ENCODE measurements around the gene LILRB4.
"Not testable (repeated sequence)": the region's sequence is repeated elsewhere in the genome, so short reads cannot be mapped to it uniquely, and the experiment has no call there.

LILRB4 gene

DNA sequence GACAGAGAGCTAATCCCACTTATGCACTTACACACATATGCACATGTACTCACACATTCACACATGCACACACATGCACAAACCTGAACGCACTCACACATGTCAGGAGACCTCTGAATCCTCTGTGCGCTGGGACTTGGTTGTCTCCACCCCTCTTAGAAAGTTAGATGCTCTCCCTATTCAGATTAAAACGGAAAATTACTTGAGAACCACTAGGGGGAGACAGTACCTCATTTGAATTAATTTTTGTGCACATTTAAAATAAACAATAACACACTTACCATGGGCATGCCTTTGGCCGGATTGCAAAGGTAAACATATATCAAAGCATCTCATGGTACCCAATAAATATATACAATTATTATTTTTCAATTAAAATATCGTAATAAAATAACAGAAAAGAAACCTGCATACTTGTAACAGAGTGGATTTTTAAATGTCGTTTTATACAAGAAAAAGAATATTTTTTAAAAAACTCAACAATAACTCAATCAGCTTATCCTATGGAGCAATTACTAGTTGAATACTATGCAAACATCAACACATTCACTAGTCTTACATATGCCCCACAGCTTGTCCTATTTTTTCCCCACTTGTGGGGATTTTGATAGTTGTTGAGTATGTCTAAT, 9.5 kb upstream of the LILRB4 start:
- DNase-seq, result no peak

DNA sequence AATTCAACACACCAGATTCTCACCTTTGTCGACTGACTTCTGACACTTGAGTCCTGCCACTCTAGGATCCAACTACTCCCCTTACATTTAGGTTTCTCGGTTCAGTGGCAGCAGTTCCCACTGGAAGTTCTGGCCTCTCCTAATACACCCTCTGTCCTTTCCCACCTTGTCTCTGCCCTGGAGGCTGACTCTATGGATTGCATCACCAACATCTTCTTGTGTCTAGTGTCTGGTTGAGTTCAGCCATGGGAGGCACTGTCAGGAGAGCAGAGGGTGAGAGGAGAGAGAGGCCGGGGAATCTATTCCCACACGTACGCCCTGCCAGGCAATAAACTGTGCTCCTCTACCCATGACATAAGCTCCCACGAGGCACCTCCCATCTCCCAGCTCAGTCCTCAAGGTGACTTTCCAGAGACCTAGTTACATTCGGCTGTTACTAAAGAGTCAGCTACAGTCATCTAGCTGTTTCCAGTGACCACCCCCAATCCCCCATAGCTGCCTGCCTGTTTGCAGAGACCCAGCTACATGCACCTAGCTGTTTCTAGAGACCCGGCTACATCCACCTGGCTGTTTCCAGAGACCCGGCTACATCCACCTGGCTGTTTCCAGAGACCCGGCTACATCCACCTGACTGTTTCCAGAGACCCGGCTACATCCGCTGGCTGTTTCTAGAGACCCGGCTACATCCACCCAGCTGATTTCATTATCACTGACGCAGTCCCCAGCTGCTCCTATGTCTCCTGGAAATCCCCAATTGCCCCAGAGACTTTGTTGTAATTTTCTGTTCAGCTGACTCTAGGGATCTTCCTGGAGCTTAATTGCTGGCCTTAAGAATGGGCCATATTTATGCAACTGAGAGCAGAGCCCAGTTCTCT, 8.1 kb upstream of the LILRB4 start:
- DNase-seq, result no peak

DNA sequence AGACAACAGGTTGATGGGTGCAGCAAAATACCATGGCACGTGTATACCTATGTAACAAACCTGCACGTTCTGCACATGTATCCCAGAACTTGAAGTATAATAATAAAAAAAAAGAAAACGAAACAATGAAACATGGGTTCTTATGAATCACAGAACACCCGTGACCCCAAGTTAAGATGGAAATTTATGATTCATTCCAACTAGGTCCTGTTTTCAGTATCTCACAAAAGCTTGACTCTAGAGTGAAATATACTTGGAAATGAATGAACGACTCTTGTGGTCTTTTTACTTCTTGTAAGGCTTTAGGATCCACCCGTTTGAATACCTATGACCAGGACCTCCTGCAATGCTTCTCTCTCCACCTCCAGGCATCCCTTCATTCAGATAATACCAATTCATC, 3.5 kb upstream of the LILRB4 start:
- no peak for DNase-seq

DNA sequence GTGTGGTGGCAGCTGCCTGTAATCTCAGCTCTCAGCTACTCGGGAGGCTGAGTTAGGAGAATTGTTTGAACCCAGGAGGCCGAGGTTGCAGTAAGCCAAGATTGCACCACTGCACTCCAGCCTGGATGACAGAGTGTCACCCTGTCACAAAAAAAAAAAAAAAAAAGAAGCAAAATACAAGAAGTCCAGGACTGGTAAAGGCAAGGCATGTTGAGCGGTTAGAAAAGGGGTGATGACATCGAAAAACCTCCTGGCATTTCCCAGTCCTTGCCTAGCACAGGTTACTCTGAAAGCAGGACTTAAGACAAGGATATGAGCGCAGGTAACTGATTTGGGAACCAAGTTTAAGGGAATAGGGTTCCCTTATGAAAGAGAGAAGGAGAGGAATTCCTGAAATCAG, 2.5 kb upstream of the LILRB4 start:
- DNase-seq, result no peak

DNA sequence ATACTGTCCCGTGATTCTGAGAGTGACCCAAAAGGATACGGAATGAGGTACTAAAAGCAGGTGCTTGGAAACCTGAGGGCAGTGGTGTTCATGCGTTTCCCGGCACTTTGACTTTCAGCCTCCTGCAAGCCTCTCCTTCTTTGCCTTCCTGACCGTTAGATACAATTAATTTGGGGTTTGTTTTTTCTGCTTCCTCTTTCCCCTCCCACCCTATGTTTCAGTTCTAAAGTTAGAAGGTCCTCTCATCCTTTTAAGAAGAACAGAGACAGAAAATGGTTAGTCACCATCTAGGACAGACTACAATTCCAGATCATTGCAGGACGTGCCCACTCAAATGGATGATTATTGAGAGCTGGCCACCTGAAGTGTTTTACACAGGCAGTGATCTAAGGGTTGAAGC, 1.8 kb upstream of the LILRB4 start:
- DNase-seq, result no peak

DNA sequence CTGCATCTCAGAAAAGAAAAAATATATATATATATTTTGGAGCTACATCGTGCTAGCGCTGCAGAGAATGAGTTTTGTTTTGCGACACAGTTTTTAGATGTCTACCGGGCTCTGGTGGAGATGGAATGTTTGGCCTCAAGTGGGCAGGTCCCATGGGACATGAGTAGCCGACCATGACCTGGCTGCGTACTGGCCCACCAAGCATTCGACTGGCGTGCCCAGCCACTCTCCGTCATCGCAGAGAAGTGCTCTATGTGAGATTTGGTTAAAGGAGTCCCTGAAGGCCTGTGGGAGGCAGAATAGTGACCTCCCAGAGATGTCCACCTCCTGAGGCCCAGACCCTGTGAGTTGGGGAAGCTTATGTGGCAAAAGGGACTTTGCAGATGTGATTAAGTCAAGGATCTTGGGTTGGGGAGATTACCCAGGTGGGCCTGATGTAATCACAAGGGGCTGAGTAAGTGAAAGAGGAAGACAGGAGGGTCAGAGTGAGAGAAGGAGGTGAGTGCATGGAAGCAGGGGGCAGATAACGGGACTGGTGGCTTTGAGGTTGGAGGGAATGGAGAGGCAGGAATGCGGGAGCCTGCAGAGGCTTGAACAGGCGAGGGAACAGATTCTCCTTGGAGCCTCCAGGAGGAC, 821 bp upstream of the LILRB4 start:
- no peak for DNase-seq

DNA sequence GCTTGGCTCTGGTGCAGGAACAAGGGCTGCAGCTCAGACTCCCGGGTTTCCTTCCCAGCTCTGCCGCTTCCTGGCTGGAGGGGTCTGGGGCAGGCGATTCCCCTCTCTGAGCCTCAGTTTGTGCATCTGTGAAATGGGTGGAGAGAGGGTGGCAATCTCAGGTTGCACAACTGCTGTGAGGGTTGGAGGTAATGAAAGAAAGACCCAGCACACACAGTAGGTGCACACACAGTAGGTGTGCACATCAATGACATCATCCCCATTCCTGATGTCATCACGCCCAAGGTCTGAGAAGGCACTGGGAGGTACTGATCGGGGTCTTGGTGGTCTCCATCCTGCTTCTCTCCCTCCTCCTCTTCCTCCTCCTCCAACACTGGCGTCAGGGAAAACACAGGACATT, 2.7 kb downstream of the LILRB4 start:
- no peak for DNase-seq

DNA sequence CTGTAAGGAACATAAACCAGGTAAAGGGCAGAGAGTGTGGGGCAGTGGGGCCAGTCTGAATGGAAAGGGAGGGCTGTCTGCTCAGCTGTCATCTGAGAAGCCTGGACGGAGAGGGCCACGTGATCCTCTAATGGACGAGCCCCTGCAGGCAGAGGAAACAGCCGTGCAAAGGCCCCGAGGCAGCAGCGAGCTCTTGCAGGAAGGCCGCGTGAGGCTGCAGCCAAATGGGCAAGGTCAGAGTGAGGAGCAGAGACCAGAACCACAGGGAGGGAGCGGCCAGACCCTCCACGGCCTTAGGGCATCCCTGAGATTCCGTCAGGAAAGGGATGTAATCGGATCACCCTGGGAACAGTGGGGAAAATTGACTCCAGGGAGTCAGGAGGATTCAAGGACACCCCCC, 4.4 kb downstream of the LILRB4 start:
- DNase-seq, result no peak

DNA sequence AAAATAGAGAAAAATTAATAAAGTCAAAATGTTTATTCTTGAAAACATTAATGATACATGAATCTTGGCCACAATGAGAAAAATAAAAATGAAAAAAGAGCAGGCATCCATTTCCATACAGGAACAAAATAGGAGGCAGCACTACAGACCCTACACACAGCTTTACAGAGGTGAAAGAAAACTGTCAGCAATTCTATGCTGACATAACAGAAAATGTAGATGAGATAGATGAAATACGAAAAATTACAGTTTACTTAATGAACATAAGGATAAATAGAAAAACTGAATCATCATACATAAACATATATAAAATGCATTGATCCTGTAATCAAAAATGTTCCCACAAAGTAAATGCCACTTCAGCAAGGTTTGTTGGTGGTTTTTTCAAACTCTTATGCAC, 5.6 kb downstream of the LILRB4 start:
- DNase-seq, result no peak

DNA sequence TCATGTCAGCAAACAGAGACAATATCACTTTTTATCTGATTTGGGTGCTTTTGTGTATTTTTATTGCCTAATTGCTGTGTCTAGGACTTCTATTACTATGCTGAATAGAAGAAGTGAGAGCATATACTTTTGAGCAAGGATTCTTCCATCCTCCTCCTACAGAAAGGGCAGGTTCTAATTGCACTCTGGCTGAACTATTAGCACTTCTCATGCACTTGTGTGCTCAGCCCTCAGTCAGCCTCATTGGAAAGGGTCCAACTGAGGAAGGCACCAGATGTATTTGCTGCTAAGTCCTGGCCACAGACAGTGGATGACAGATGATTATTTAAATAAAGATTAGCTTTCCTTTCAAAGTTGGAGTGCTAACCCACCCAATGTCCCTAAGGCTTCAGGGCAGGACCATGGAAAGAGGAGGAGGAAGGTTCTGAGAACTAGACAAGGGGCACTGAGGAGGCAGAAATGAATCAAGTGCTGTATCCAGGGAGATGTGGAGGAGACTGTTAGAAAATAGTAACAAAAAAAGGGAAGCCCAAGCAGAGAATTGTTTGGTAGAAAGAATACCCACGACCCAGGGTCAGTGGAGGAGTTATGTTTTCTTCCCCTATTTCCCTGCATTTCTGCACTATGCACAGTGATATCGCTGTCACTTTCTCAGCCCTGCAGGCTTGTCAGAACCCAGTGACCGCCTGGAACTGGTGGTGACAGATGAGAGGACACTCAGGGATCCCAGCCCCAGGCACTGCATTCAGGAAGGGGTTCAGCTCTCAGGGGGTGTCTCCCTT, 8.0 kb downstream of the LILRB4 start:
- no peak for DNase-seq

DNA sequence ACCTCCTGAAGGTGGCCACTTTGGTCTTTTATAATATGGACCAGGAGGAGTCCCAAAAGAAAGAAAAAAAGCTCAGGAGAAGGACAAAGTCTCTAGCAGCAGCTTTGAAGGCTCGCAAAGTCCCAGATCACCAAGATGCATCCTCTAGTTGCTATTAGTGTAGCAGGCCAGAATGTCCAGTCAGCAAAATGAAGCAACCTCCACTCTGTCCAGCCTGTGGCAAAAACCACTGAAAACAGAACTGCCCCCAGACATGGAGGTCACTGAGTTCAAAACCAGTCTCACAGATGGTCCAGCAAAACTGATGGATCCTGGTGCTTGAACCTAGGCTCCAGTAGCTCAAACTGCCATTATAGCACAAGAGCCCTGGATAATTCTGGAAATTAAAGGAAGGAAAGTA, 10.4 kb downstream of the LILRB4 start:
- DNase-seq, result no peak

DNA sequence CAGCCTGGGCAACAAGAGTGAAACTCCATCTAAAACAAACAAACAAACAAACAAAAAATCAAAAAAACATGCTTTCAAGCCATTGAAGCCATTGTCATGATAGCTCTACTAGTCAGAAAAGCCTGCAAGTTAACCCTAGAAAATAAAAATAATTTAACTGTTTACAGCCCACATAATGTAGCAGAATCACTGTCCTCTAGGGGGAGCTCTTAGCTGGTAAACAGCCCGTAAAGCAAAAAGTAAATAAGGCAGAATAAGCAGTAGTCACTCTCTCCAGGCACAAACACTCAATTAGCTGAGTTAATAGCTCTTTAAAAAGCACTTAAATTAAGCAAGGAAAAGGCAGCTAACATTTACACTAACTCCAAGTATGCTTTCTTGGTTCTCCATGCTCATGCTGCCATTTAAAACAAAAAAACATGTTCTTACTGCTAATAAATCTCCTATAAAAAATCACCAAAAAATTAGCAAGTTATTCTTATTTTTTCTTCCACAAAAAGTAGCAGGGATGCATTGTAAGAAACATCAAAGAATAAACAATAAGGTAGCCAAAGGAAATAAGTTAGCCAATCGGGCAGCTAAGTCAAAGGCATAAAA, 11.3 kb downstream of the LILRB4 start:
- DNase-seq, result no peak

DNA sequence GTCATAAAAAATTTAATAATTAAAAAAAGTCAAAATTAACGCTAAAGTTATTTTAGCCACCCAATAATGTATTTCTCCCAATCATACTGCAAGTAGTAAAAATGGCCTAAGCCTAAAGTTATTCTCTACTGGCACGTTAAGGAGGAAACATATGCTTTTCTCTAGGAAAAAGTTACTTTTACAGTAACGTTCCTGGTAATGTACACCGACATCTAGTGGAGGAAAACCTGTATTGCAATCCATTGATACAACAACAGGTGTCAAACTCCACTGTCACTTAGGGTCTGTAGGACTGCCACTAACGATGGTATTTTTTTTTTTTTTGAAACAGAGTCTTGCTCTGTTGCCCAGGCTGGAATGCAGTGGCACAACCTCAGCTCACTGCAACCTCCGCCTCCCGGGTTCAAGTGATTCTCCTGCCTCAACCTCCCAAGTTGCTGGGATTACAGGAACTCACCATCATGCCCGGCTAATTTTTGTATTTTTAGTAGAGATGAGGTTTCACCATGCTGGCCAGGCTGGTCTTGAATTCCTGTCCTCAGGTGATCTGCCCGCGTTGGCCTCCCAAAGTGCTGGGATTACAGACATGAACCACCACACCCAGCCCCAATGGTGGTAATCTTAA, 13.5 kb downstream of the LILRB4 start:
- not testable (repeated sequence) for DNase-seq

DNA sequence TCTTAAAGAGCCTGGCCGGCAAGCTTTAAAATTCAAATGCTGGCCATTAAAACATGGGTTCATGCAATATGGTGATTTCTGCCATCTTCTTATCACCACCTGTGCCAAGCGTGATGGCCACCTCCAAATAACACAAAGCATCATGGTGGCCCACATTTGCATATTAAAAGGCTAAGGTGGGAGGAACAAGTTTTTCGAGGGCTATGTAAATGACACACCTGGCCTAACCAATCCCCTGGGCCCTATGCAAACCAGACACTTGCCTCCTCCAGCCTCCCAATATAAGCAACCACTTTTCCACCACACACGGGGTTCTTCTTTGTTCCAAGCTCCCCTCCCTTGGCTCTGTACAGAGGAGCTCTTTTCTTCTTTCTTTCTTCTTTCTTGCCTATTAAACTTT, 14.4 kb downstream of the LILRB4 start:
- DNase-seq, result no peak

DNA sequence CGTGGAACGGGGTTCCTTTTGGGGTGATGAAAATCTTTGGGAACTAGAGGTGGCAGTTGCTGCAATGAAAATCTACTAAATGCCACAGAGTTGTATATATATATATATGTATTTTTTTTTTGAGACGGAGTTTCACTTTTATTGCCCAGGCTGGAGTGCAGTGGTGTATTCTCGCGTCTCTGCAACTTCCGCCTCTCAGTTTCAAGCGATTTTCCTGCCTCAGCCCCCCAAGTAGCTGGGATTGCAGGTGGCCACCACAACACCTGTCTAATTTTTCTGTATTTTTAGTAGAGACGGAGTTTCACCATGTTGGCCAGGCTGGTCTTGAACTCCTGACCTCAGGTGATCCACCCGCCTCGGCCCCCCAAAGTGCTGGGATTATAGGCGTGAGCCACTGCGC, 18.8 kb downstream of the LILRB4 start:
- DNase-seq, result not testable (repeated sequence)

DNA sequence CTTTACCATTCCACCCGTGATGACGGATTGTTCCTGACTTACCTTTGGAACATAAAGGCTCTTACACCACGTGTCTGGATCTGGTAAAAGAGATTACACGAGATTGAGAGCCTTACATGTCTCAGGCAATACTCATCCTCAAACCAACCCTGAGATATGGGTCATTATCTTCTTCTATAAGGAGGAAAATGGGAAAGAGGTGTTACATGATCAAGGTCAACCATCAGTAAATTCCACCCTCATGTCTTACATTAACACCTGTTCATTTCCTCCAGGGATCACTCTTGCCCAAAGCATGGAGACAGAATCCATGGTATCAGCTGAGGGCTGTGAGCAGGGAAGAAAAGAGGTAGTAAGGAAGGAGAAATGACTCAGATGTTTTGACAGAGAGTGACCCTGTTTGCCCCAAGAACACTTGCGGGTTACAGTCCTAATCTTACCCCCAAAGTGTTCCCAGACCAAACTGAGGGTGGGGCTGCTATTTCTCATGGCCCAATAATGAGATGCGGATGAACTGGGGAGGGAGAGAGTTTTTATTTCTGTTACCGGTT, 19.6 kb downstream of the LILRB4 start:
- no peak for DNase-seq

DNA sequence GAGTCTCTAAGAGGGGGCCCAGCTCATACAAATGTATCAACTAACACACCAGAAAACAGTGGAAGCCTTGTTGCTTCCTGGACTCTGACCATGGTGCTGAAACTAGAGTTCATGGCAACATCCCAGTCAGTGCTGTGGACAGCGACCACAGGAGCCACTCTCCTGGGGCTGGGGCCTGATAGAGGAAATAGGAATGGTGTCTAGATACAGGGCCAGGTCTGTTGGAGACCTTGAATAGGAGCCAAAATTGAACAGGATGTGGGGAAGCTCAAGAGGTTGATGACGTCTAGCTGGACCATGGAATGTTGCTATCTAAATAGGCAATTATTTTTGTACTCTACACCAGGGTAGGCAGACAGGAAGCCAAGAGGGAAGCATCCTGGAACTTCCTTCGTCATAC, 21.7 kb downstream of the LILRB4 start:
- no peak for DNase-seq

DNA sequence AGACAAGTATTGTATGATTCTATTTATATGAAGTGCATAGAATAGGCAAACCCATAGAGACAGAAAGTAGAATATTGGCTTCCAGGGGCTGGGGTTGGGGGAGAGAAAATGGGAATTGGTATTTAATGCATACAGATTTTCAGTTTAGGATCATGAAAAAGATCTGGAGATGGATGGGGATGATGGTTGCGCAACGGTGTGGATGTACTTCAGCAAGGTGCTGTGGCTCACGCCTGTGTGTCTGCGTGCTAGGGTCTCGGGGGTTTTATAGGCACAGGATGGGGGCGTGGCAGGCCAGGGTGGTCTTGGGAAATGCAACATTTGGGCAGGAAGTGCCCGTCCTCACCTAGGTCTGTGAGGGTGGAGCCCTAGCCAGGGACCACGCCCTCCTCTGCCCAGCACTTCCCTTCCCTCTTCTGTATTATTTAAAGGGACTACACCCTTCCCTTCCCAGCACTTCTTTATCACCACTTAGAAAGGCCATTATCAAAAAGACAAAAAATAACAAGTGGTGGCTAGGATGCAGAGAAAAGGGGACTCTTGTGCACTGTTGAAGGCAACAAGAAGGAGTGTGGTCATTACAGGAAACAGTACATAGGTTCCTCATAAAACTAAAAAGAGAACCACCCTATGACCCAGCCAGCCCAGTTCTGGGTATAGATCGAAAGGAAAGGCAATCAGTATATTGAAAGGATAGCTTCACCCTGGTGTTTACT, 29.0 kb downstream of the LILRB4 start:
- no peak for DNase-seq

DNA sequence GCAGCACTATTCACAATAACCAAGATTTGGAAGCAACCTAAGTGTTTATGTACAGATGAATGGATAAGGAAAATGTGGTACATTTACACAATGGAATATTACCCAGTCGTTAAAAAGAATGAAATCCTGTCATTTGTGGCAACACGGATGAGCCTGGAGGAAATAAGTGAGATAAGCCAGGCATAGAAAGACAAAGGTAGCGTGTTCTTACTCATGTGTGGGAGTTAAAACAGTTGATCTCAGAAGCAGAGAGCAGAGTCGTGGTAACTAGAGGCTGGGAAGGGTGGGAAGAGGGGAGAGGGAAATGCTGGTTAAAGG, 29.5 kb downstream of the LILRB4 start:
- no peak for DNase-seq

DNA sequence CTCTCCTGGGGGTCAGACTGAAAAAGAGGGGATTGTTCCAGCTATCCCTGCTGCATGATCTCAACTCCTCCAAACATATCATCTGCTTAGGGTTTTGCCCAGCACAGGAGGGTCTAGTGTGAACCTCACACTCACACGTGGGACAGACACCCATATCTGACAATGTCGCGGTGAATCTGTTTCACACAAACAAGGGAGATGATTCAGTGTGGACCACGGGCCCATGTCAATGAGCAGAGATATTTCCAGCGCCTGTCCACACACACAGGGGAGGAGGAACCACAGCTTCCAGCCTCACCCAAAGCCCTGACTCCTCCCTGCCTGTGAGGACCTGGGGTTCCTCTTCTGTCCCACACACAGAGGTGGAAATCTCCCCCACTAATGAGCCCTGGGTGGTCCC, 31.9 kb downstream of the LILRB4 start:
- no peak for DNase-seq

DNA sequence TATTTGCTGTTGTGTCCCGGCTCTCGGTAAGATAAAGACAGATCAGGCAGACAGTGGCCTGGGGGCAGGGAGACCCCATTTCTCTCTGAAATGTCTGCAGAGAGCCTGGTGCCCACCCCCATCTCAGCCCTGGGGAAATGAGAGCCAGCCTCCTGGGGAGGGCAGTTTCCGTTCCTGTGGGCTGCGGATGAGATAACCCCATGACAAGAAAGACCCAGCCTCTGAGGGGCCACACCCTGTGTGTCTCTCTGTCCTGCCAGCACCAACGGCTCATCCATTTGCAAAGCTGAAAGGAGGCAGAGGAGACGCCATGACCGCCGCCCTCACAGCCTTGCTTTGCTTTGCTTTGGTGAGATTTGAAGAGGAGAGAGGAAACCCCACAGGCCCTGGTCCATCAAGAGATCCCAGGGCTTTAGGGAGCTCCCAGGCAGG, 33.3 kb downstream of the LILRB4 start:
- DNase-seq, result no peak

DNA sequence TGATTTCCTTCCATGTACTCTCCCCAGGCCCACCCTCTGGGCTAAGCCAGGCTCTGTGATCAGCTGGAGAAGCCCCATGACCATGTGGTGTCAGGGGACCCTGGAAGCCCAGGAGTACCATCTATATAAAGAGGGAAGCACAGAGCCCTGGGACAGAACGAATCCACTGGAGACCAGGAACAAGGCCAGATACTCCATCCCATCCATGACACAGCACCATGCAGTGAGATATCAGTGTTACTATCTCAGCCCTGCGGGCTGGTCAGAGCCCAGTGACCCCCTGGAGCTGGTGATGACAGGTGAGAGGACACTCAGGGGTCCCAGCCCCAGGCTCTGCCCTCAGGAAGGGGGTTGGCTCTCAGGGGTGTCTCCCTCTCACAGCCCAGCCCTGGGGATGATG, 34.0 kb downstream of the LILRB4 start:
- DNase-seq, result no peak

Measured in islet precursor cell (in vitro differentiated cells).